Prostate gland (tissue), 2 donors: ENCODE data around the gene WDR18. TPM values are rescaled to one million over a fixed set of nuclear protein-coding genes. Genes with fewer than 3 reads are reported as not detected.

Experiments
- DNase-seq: peaks from one replicate; pipeline ENCODE4 v3.0.0-alpha.2; 2019; ENCODE audit warnings: low spot score
- H3K27ac ChIP-seq, 2 donors: fragments of 200-600 bp; sonication (generic); 2 replicates each; pipeline ENCODE4 v1.5.1; 2017 to 2019
- H3K27me3 ChIP-seq: fragments of 200-600 bp; sonication (generic); replicated peaks from 2 replicates; pipeline ENCODE4 v1.5.1; 2019; ENCODE audit not compliant: insufficient read depth
- H3K36me3 ChIP-seq, 2 donors: fragments of 200-600 bp; sonication (generic); 1 replicate in 1 of 2; 2 replicates in 1 of 2; pipeline versions ENCODE4 v1.5.1 to v1.8.1; 2017 to 2019
- H3K4me1 ChIP-seq: fragments of 200-600 bp; sonication (generic); replicated peaks from 2 replicates; pipeline ENCODE4 v1.5.1; 2019
- H3K4me3 ChIP-seq, 2 donors: fragments of 200-600 bp; sonication (generic); 2 replicates each; pipeline ENCODE4 v1.5.1; 2017 to 2019
- H3K9me3 ChIP-seq: fragments of 200-600 bp; sonication (generic); 2 replicates; pipeline ENCODE4 v1.5.1; 2017
- POLR2A ChIP-seq: fragments of 450-650 bp; IDR thresholded peaks from one replicate; pipeline ENCODE4 v1.6.1; 2016; ENCODE audit warnings: antibody characterized with exemption, mild to moderate bottlenecking
- POLR2AphosphoS5 ChIP-seq: sonication (generic); formaldehyde crosslinking; IDR thresholded peaks from one replicate; pipeline ENCODE4 v1.6.1; 2017; ENCODE audit warnings: antibody characterized with exemption
- WGBS: methylation state at CpG from one replicate; pipeline ENCODE4 v1.1.5; 2018; 5-methylcytosine and 5-hydroxymethylcytosine counted together
- intact Hi-C: fragments of 100-400 bp; cut with DNase I; formaldehyde crosslinking; loops from one replicate; pipeline ENCODE4 v1.14.2; 2022
- total RNA-seq, 2 donors: library from RNA; depleted of rRNA; stranded (reverse); fragments of >200 nt; gene quantifications; one replicate each; pipeline ENCODE4 v1.1.0, GENCODE V29; 2016
- TF ChIP-seq, protein P1 (sequence below), 4 experiments: fragments of 200-600 bp in 2 of 4; fragments of 450-650 bp in 2 of 4; sonication (generic) in 2 of 4; IDR thresholded peaks; 1 replicate in 3 of 4; 2 replicates in 1 of 4; pipeline ENCODE4 v1.5.1; 2016 to 2019; ENCODE audit warnings: antibody characterized with exemption in 4 of 4, mild to moderate bottlenecking in 2 of 4, moderate library complexity in 2 of 4

The WDR18 gene
- total RNA-seq, 2 donors from 2014 or later: 35.0 to 94.8 TPM

DNA sequence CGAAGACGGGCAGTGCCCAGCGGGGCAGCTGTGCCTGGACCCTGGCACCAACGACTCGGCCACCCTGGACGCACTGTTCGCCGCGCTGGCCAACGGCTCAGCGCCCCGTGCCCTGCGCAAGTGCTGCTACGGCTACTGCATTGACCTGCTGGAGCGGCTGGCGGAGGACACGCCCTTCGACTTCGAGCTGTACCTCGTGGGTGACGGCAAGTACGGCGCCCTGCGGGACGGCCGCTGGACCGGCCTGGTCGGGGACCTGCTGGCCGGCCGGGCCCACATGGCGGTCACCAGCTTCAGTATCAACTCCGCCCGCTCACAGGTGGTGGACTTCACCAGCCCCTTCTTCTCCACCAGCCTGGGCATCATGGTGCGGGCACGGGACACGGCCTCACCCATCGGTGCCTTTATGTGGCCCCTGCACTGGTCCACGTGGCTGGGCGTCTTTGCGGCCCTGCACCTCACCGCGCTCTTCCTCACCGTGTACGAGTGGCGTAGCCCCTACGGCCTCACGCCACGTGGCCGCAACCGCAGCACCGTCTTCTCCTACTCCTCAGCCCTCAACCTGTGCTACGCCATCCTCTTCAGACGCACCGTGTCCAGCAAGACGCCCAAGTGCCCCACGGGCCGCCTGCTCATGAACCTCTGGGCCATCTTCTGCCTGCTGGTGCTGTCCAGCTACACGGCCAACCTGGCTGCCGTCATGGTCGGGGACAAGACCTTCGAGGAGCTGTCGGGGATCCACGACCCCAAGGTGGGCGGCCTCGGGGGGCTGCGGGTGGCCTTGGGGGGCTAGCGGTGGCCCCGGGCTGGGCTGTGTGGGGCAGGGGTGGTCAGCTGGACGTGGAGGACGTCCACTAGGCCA is 20.9 kb downstream of the WDR18 start:
- intact Hi-C loops: no loop called here
- 92% methylated on average over 65 of the region's 70 CpGs for WGBS
- H3K27ac ChIP-seq: no peak overlapping the region

DNA sequence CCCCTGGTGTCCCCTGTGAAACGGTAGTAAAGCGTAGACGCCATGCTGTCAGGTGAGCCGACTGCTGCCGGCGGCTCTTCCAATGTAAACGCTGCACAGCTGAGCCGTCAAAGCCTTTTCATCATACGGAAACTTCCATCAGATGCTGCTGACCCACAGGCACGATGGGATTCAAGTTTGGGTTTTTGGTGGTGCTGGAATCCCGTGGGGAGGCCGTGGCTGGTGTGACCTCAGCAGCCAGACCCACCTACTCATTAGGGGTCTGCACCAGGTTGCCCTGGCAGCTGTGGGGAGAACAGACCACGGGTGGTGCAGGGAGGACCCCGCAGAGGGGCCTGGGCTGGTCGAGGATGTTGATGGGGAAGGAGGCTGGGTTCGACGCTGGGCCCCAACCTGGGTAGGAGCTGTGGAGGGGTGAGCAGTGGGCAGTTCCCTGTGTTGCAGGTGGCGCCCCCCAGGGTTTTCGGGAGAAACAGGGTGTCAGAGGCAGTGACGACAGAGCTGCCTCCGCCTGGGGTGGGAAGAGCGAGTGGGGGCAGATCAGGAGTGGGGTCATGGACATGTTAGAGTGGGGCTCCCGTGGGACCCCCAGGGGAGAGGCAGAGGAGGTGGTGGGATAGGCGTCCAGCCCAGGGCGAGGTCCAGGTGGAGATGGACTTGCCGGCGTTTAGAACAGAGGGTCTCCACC is 22.7 kb downstream of the WDR18 start:
- no peak overlapping the region for H3K4me3 ChIP-seq
- DNase-seq: no peak
- 79% methylated on average over 25 of the region's 27 CpGs for WGBS
- no peaks in the 10 kb centered on the region for H3K4me1 ChIP-seq
- TF ChIP-seq, protein P1, sequence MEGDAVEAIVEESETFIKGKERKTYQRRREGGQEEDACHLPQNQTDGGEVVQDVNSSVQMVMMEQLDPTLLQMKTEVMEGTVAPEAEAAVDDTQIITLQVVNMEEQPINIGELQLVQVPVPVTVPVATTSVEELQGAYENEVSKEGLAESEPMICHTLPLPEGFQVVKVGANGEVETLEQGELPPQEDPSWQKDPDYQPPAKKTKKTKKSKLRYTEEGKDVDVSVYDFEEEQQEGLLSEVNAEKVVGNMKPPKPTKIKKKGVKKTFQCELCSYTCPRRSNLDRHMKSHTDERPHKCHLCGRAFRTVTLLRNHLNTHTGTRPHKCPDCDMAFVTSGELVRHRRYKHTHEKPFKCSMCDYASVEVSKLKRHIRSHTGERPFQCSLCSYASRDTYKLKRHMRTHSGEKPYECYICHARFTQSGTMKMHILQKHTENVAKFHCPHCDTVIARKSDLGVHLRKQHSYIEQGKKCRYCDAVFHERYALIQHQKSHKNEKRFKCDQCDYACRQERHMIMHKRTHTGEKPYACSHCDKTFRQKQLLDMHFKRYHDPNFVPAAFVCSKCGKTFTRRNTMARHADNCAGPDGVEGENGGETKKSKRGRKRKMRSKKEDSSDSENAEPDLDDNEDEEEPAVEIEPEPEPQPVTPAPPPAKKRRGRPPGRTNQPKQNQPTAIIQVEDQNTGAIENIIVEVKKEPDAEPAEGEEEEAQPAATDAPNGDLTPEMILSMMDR (IDR thresholded peaks at IDR 0.05): no peak
- TF ChIP-seq POLR2A (no peak), POLR2AphosphoS5 (no peak)
- H3K36me3 ChIP-seq: peaks cover 3 to 18% of the 10 kb centered on the region in 2 donors
- H3K9me3 ChIP-seq: no peaks in the 10 kb centered on the region
- H3K27me3 ChIP-seq: no peaks in the 10 kb centered on the region
- no peak overlapping the region for H3K27ac ChIP-seq
- intact Hi-C loops: no loop called here

More for the DNA sequence above, 20.9 kb downstream of the WDR18 start:
- H3K4me1 ChIP-seq: peaks cover 6% of the 10 kb centered on the region
- peaks cover 2% of the 10 kb centered on the region for H3K27me3 ChIP-seq
- H3K9me3 ChIP-seq: no peaks in the 10 kb centered on the region
- DNase-seq: no peak
- TF ChIP-seq POLR2AphosphoS5: no peak
- TF ChIP-seq, protein P1 (IDR thresholded peaks at IDR 0.05): no peak
- TF ChIP-seq POLR2A: no peak
- no peak overlapping the region for H3K4me3 ChIP-seq
- H3K36me3 ChIP-seq: peaks cover 0 to under 1% of the 10 kb centered on the region in 2 donors

DNA sequence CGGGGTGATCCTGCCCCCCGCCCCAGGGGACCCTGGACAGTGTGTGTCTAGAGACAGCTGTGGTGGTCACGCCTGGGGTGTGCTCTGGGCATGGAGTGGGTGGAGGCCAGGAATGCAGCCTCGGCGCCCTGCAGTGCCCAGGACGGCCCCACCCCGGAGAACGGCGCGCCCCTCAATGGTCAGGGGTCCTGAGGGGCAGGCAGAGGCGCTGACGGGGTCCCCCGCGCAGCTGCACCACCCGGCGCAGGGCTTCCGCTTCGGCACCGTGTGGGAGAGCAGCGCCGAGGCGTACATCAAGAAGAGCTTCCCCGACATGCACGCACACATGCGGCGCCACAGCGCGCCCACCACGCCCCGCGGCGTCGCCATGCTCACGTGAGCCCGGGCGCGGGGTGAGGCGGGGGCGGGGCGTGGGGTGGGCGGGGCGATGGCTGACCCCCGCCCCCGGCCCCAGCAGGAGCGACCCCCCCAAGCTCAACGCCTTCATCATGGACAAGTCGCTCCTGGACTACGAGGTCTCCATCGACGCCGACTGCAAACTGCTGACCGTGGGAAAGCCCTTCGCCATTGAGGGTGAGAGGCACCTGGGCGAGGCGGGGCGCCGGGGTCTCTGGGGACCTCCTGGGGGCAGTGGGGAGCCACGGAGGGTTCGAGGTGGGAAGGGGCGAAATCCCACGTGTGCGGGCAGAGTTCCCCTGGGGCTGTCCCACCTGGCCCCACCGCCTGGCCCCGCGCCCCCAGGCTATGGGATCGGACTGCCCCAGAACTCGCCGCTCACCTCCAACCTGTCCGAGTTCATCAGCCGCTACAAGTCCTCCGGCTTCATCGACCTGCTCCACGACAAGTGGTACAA is 23.5 kb downstream of the WDR18 start:
- Histone ChIP-seq H3K27ac (no peak overlapping the region), H3K9me3 (no peaks in the 10 kb centered on the region), H3K4me1 (no peaks in the 10 kb centered on the region), H3K27me3 (no peaks in the 10 kb centered on the region), H3K36me3 (peaks cover 6 to 19% of the 10 kb centered on the region in 2 donors), H3K4me3 (no peak overlapping the region)
- DNase-seq: no peak
- 90% methylated on average over 72 of the region's 73 CpGs for WGBS
- TF ChIP-seq, protein P1 (IDR thresholded peaks at IDR 0.05): no peak
- TF ChIP-seq POLR2A: no peak
- TF ChIP-seq POLR2AphosphoS5: no peak
- intact Hi-C loops: no loop called here

DNA sequence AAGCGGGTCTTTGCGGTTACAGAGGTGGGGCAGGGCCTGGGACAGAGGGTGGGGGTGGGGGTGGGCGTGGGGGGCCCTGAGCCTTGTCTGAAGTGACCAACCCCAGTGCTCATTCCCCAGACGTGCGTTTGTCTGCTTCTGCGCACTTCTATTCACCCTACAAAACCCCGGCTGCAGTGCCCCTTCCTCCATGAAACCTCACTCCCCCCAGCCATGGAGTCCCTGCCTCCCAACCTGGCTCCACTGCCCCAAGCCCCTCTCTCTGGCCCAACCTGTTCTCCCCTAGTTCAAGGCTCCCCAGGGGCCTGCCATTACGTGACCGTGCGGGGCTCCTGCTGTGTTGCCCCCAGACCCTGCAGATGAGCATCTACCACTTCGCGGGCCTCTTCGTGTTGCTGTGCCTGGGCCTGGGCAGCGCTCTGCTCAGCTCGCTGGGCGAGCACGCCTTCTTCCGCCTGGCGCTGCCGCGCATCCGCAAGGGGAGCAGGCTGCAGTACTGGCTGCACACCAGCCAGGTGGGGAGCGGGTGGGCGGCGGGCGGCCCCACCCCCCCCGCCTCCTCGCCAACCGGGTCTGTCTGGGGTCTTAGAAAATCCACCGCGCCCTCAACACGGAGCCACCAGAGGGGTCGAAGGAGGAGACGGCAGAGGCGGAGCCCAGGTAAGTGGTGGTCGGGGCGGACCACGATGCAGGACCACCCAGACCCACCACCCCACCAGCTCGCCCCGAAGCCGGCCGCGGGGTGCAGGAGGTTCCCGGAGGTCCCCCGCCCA is 24.3 kb downstream of the WDR18 start:
- Histone ChIP-seq H3K4me1 (no peaks in the 10 kb centered on the region), H3K27ac (no peak overlapping the region), H3K4me3 (no peak overlapping the region), H3K27me3 (no peaks in the 10 kb centered on the region), H3K36me3 (peaks cover 6 to 23% of the 10 kb centered on the region in 2 donors), H3K9me3 (no peaks in the 10 kb centered on the region)
- no peak for DNase-seq
- 92% methylated on average over 33 of the region's 45 CpGs for WGBS
- TF ChIP-seq, protein P1 (IDR thresholded peaks at IDR 0.05): no peak
- intact Hi-C loops: no loop called here
